Epithelial cell of esophagus (primary cell): ENCODE results near the gene PALM.

Source experiments
- DNase-seq: peaks from one replicate; pipeline ENCODE4 v3.0.0; 2010; ENCODE audit warnings: low read depth
- H3K4me3 ChIP-seq: 2 replicates; pipeline ENCODE4 v1.5.1; 2011; ENCODE audit warnings: mild to moderate bottlenecking, low read length, control low read depth
- TF ChIP-seq, protein P1 (sequence below): IDR thresholded peaks from 2 replicates; pipeline ENCODE4 v1.5.1; 2011; ENCODE audit warnings: low read depth, mild to moderate bottlenecking, low read length, control low read depth, inconsistent platforms; ENCODE audit not compliant: insufficient read depth; ENCODE audit errors: missing control alignments

PALM gene

DNA sequence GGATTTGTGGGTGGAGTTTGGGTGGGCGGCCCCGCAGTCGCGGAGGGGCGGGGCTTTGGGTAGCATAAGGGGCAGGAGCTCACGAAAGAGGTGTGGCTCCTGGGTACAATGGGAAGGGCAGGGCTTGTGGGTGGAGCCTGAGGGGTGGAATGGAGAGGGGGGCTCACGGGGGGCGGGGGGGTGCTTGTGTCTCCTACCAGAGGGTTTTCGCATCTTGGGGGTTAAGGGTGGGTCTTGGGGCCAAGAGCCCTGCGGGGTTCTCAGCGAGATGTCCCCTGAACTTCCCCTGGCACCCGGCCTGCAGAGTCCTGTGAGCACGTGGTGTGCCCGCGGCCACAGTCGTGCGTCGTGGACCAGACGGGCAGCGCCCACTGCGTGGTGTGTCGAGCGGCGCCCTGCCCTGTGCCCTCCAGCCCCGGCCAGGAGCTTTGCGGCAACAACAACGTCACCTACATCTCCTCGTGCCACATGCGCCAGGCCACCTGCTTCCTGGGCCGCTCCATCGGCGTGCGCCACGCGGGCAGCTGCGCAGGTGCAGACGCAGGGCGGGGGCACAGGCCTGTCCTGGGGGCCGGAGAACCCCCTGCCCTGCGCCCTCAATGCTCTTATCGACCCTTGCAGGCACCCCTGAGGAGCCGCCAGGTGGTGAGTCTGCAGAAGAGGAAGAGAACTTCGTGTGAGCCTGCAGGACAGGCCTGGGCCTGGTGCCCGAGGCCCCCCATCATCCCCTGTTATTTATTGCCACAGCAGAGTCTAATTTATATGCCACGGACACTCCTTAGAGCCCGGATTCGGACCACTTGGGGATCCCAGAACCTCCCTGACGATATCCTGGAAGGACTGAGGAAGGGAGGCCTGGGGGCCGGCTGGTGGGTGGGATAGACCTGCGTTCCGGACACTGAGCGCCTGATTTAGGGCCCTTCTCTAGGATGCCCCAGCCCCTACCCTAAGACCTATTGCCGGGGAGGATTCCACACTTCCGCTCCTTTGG lies 27.4 kb upstream of the PALM start:
- peak overlapping the region; percentile 46 for H3K4me3 ChIP-seq
- TF ChIP-seq, protein P1, sequence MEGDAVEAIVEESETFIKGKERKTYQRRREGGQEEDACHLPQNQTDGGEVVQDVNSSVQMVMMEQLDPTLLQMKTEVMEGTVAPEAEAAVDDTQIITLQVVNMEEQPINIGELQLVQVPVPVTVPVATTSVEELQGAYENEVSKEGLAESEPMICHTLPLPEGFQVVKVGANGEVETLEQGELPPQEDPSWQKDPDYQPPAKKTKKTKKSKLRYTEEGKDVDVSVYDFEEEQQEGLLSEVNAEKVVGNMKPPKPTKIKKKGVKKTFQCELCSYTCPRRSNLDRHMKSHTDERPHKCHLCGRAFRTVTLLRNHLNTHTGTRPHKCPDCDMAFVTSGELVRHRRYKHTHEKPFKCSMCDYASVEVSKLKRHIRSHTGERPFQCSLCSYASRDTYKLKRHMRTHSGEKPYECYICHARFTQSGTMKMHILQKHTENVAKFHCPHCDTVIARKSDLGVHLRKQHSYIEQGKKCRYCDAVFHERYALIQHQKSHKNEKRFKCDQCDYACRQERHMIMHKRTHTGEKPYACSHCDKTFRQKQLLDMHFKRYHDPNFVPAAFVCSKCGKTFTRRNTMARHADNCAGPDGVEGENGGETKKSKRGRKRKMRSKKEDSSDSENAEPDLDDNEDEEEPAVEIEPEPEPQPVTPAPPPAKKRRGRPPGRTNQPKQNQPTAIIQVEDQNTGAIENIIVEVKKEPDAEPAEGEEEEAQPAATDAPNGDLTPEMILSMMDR: no peak
- DNase-seq: peak; percentile 92

DNA sequence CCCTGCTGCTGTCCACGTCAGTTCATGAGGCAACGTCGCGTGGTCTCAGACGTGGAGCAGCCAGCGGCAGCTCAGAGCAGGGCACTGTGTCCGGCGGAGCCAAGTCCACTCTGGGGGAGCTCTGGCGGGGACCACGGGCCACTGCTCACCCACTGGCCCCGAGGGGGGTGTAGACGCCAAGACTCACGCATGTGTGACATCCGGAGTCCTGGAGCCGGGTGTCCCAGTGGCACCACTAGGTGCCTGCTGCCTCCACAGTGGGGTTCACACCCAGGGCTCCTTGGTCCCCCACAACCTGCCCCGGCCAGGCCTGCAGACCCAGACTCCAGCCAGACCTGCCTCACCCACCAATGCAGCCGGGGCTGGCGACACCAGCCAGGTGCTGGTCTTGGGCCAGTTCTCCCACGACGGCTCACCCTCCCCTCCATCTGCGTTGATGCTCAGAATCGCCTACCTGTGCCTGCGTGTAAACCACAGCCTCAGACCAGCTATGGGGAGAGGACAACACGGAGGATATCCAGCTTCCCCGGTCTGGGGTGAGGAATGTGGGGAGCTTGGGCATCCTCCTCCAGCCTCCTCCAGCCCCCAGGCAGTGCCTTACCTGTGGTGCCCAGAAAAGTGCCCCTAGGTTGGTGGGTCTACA lies 25.9 kb upstream of the PALM start:
- TF ChIP-seq, protein P1: no peak

DNA sequence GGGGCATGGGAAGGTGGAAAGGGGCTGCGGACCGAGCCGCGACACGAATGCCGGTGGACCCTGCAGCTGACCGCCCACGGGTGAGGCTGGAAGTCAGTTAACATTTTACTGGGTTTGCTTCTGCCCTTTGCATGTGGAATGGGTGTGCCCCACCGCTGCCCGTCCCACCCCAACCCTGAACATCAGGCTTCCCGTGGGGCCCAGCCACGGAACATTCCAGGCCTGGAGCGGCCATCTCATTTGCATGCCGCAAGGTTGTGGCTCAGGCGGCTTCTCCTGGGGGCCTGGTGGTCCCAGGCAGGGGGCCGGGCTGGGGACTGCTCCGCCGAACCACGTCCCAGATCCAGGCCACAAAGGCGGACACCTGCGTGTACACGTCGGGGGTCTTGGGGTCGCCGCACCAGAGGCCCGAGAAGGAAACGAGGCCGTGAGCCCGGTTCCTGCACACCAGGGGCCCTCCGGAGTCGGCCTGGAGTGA lies 23.2 kb upstream of the PALM start:
- DNase-seq: no peak
- TF ChIP-seq, protein P1: no peak
- no peak overlapping the region for H3K4me3 ChIP-seq

More for the DNA sequence above, 25.9 kb upstream of the PALM start:
- no peak overlapping the region for H3K4me3 ChIP-seq
- no peak for DNase-seq

DNA sequence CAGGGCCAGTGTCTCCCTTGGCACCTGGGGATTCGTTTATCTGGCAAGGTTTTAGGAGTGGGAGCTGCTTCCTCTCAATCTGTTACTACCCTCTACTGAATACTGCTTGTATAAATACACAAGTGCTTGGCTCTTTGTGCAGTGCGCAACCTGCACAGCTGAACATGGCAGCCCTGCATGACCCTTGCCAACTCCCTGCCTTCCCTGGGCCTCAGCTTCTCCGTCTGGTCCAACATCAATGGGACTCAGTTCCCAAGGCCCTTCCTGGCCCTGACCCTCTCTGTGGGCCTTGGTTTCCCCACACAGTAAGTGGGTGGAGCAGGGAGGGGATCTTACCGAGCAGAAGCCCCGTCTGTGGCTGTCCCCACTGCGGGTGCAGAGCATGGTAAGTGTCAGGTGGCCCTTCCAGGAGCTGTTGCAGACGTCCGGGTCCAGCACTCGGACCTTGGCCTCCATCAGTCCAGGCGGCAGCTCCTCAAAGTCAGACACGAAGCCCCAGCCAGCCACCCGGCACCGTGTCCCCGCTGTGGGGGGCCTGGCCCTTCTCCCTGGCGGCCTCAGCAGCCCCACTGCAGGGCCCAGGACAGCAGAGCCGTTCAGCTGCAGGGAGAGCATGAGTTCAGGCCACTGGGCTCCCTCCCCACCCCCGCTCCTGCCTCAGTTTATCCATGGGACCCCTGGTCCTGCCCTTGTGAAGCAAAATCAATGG lies 22.0 kb upstream of the PALM start:
- H3K4me3 ChIP-seq: no peak overlapping the region
- no peak for DNase-seq
- TF ChIP-seq, protein P1: no peak

DNA sequence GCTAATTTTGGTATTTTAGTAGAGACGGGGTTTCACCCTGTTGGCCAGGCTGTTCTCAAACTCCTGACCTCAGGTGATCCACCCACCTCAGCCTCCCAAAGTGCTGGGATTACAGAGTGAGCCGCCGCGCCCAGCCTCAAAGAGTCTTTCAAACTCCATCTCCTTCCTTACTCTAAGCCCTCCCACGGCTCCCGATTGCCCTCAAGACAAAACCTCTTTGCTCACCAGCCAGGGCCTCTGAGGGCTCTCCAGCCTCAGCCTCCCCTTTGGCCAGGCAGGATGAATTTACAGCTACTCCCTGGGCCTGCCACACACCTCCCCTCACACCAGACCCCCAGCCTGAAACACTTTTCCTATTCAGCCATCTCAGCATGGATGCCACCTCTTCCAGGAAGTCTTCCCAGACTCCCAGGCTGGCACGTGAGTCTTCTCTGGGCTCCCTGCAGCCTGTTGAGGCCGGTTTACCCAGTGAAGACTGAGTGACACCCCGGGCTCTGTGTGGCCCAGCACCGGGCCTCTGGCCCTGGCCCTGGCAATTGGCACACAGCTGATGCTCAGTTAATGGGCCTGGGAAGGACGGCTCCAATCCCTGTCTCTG lies 21.1 kb upstream of the PALM start:
- no peak for DNase-seq

DNA sequence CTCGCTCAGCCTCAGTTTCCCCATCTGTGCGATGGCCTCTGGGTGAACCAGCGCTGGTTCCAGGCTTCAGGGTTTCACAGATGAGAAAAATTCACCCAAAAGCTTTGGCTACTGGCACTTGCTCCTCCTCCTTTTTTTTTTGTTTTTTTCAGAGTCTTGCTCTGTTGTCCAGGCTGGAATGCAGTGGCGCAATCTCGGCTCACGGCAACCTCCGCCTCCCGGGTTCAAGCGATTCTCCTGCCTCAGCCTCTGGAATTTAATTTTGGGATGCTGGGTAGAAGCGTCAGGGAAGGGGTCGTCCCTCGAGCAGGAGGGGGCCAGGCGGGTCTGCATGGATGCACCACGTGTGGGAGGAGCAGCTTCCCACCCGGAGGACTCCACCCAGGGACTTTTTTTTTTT lies 20.5 kb upstream of the PALM start:
- DNase-seq: no peak
- no peak overlapping the region for H3K4me3 ChIP-seq
- TF ChIP-seq, protein P1: no peak

More for the DNA sequence above, 21.1 kb upstream of the PALM start:
- H3K4me3 ChIP-seq: no peak overlapping the region
- TF ChIP-seq, protein P1: no peak
